Right cardiac atrium (tissue), 5 donors: ENCODE data around the gene ADAM17. TPM values are rescaled to one million over a fixed set of nuclear protein-coding genes. Genes with fewer than 3 reads are reported as not detected.
"Not testable (repeated sequence)": the region's sequence is repeated elsewhere in the genome, so short reads cannot be mapped to it uniquely, and the experiment has no call there.

Experiments used
- ATAC-seq, 2 donors: fragments of 200-7000 bp; cut with Tn5 transposase; one replicate each; pipeline versions ENCODE4 v1.8.0 to v1.9.1; 2020; ENCODE audit warnings: moderate library complexity in 2 of 2, mild to moderate bottlenecking in 1 of 2
- DNase-seq, 3 donors: peaks; one replicate each; pipeline ENCODE4 v3.0.0-alpha.2; 2020
- H3K27ac ChIP-seq: one replicate; pipeline ENCODE4 v1.5.1; 2013; ENCODE audit warnings: mild to moderate bottlenecking, low read length, control low read depth, moderate library complexity
- H3K27me3 ChIP-seq: one replicate; pipeline ENCODE4 v1.6.1; 2013; ENCODE audit not compliant: control insufficient read depth, insufficient read depth
- H3K4me1 ChIP-seq: one replicate; pipeline ENCODE4 v1.6.1; 2013; ENCODE audit warnings: low read length; ENCODE audit not compliant: control insufficient read depth, insufficient read depth
- H3K4me3 ChIP-seq: one replicate; pipeline ENCODE4 v1.5.1; 2013; ENCODE audit warnings: low read length, control low read depth
- H3K9me3 ChIP-seq: one replicate; pipeline ENCODE4 v1.6.1; 2013; ENCODE audit warnings: low read length; ENCODE audit not compliant: control insufficient read depth
- WGBS: extraction: QIAGEN DNeasy Blood & Tissue Kit; methylation state at CpG from one replicate; pipeline ENCODE4 v1.1.7; 2013; 5-methylcytosine and 5-hydroxymethylcytosine counted together
- intact Hi-C, 4 donors: fragments of 100-400 bp; cut with DNase I; formaldehyde crosslinking; loops; one replicate each; pipeline versions ENCODE4 v1.11.0 to v1.14.0; 2022 to 2023
- long read RNA-seq, 4 donors: library from polyadenylated mRNA; unstranded; transcript quantifications; one replicate each; pipeline ENCODE4 v2.0.0, GENCODE V29; 2020 to 2021
- polyA plus RNA-seq: library from polyadenylated mRNA; stranded (reverse); fragments of 200-250 nt; gene quantifications from one replicate; pipeline ENCODE4 v1.2.3, GENCODE V29; 2013
- total RNA-seq, 4 donors: library from RNA; stranded (reverse); fragmentation: NEBNext Ultra II Directional; extraction: Animal tissue kit (Norgen Biotek cat#: 25700); gene quantifications; one replicate each; pipeline ENCODE4 v1.2.1, GENCODE V29; 2021
- donor health status: healthy with polysubstance abuse.
- donor health status: DM: no; HTN: yes; CAD: no.
- donor health status: DM: no; HTN: no; CAD: no.
- donor health status: DM: no; HTN: yes; CAD: no; lungs with severe emphysema.
- donor health status: DM: yes; HTN: yes; CAD: no.

The ADAM17 gene
- total RNA-seq (10 to 100 TPM; 14.1 to 23.1 (median 15.8) TPM), polyA plus RNA-seq (7.1 TPM)
- long read RNA-seq, donor 1, full-length matches to known transcripts, result 20 of 35 reads
- long read RNA-seq, donor 1, partial matches to known transcripts, result 1 of 35 reads
- long read RNA-seq, donor 1, other reads (novel, unspliced or antisense), result 14 of 35 reads
- long read RNA-seq, donor 2, full-length matches to known transcripts, result 2 of 3 reads
- long read RNA-seq, donor 2, partial matches to known transcripts, result 0 of 3 reads
- long read RNA-seq, donor 2, other reads (novel, unspliced or antisense), result 1 of 3 reads
- long read RNA-seq, donor 3, full-length matches to known transcripts, result 45 of 70 reads
- long read RNA-seq, donor 3, partial matches to known transcripts, result 3 of 70 reads
- long read RNA-seq, donor 3, other reads (novel, unspliced or antisense), result 22 of 70 reads
- long read RNA-seq, donor 4, full-length matches to known transcripts, result 6 of 7 reads
- long read RNA-seq, donor 4, partial matches to known transcripts, result 0 of 7 reads
- long read RNA-seq, donor 4, other reads (novel, unspliced or antisense), result 1 of 7 reads

DNA sequence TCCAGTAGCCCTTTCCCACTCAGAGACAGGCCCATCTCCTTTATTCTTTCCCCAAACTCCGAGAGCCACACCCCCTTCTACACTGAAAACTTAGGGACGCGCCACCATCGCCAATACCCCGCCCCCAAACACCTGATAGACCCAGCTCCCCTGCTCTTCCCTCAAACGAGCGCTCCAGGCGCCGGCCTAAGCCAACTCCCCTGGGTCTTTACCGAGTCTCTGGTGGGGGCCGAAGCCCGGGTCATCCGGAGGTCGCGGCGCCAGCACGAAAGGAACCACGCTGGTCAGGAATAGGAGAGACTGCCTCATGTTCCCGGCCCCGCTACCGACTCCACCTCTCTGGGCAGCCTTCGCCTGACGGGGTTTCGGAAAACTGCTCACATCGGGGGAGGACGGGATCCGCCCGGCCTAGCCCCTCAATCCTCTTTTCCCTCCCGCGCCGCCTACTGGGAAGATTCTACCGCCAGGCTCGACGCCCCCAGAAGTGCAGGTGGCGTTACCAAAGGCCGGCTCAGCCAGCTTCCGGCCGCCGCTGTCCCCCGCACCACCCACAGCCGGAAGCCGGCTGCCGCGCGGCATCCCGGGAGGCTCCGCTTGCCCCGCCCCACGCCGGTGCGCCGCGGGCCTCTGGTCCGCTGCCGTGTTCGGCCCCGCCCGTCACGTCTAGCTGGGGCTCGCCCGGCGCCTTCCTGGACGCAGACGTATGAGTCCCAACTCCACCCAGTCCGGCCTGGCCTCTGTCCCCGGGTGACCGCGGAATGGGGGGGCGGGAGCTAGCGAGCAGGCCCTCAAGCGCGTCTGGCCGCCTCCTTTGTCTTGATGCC lies at the start of gene ADAM17:
Gene ADAM17, minus strand, starts transcription at position 534 of the 824 bp plus-strand sequence. Its CDS starts 225 bp downstream, at position 309.
- H3K27me3 ChIP-seq, result no peaks in the 10 kb centered on the region
- H3K4me1 ChIP-seq, result peaks cover 6% of the 10 kb centered on the region
- WGBS, result under 1% methylated on average over 73 of the region's 73 CpGs
- peak; percentile 98 to 99 (median 99) for DNase-seq
- ATAC-seq, result peak; percentile 98
- H3K27ac ChIP-seq, result peak within 1 kb of the TSS; percentile 99
- H3K9me3 ChIP-seq, result no peaks in the 10 kb centered on the region
- peak within 1 kb of the TSS; percentile 96 for H3K4me3 ChIP-seq
- intact Hi-C loops, result no loop called here

DNA sequence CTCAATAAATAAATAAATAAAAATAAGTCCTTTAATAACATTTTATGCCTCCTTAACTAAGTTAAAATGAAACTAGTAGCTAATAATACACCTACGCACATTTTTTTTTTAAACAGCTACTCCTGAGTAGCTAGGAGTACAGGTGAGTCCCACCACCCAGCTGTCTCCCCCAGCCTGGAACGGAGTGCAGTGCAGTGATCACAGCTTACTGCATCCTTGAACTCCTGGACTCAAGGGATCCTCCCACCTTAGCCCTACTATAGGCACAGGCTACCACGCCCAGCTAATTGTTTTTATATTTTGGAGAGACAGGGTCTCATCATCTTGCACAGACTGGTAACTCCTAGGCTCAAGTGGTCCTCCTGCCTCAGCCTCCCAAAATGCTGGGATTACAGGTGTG lies 46.8 kb upstream of the ADAM17 start:
- Histone ChIP-seq H3K9me3 (no peaks in the 10 kb centered on the region), H3K27me3 (no peaks in the 10 kb centered on the region), H3K4me1 (no peaks in the 10 kb centered on the region), H3K4me3 (no peak overlapping the region), H3K27ac (no peak overlapping the region)
- intact Hi-C loops, result no loop called here
- ATAC-seq, result no peak
- 98% methylated on average over 3 of the region's 3 CpGs for WGBS
- no peak for DNase-seq

DNA sequence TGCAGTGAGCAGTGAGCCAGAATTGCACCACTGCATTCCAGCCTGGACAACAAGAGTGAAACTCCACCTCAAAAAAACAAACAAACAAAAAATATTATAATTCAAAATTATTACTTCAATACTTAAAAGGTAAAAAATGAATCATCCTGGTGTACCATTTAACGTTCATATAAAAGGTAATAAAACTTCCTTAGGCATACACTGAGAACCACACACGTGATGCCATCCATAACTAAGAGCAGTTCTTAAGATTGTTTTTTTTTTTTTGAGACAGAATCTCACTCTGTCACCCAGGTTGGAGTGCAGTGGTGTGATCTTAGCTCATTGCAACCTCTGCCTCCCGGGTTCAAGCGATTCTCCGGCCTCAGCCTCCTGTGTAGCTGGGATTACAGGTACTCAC lies 45.8 kb upstream of the ADAM17 start:
- Histone ChIP-seq H3K27me3 (no peaks in the 10 kb centered on the region), H3K27ac (no peak overlapping the region), H3K4me3 (no peak overlapping the region), H3K4me1 (no peaks in the 10 kb centered on the region), H3K9me3 (no peaks in the 10 kb centered on the region)
- WGBS, result 96% methylated on average over 5 of the region's 5 CpGs
- intact Hi-C loops, result no loop called here
- no peak for DNase-seq
- ATAC-seq, result no peak

DNA sequence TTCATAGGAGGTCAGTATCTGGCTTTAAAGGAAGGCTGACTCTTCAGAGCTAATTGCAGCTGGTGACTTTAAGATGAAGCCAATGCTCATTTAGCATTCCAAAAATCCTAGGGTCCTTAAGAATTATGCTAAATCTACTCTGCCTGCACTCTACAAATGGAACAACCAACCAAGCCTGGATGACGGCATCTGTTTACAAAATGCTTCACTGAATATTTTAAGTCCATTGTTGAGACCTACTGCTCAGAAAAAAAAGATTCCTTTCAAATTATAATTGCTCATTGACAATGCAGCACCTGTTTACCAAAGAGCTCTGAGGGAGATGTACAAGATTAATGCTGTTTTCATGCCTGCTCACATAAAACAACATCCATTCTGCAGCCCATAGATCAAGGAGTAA lies 43.8 kb upstream of the ADAM17 start:
- H3K27ac ChIP-seq, result no peak overlapping the region
- H3K9me3 ChIP-seq, result no peaks in the 10 kb centered on the region
- H3K27me3 ChIP-seq, result no peaks in the 10 kb centered on the region
- intact Hi-C loops, result no loop called here
- WGBS, result 100% methylated on average over 1 of the region's 1 CpG
- no peak overlapping the region for H3K4me3 ChIP-seq
- ATAC-seq (no peak), DNase-seq (no peak)
- no peaks in the 10 kb centered on the region for H3K4me1 ChIP-seq

DNA sequence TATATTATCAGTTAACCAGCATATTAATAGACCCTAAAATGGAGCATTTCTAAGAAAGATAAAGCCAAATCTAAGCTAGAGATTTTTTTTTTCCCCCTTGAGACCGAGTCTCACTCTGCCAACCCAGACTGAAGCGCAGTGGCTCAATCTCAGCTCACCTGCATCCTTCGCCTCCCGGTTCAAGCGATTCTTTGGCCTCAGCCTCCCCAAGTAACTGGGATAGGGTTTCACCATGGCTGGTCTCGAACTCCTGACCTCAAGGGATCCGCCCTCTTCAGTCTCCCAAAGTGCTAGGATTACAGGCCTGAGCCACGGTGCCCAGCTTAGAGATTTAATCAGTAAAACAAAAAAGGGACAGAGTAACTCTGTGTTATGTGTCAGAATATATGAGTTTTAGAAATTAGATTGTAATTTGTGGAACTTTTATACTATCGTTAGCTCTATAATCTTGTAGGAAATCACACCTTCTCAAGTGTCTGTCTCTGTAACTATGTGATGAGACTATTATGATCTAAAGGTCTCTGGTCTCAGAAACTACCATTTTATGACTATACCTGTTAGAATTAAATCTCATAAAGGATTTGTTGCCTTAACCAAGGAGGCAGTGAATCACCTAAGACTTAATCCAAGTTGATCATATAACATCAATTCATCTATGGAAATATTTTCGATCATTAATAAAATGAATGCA lies 41.1 kb upstream of the ADAM17 start:
- ATAC-seq, result no peak

DNA sequence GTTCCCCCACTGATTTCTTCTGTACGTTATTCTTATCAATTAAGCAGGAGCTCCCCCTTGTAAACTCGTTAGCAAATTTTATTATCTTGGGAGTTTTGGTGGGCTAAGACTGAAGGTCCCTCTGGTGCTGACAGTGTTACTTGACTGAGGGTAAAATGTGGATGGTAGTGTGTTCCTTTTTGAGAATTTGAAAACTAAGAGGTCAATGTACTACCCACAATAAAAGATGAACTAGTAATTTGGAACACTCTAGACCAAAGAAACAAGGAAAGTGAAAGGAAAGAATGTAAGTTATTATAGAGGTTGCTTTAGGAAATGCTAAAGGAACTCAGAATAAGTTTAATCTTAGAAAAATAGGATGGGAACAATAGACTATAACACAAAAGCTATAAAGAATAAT lies 40.1 kb upstream of the ADAM17 start:
- H3K4me3 ChIP-seq, result no peak overlapping the region
- H3K4me1 ChIP-seq, result peaks cover 2% of the 10 kb centered on the region
- no peaks in the 10 kb centered on the region for H3K9me3 ChIP-seq
- DNase-seq (no peak), ATAC-seq (no peak)
- intact Hi-C loops, result no loop called here
- no peaks in the 10 kb centered on the region for H3K27me3 ChIP-seq
- WGBS, result 27% methylated on average over 2 of the region's 2 CpGs
- H3K27ac ChIP-seq, result no peak overlapping the region

More for the DNA sequence above, 41.1 kb upstream of the ADAM17 start:
- DNase-seq, result no peak
- Histone ChIP-seq H3K27ac (no peak overlapping the region), H3K4me3 (no peak overlapping the region), H3K9me3 (no peaks in the 10 kb centered on the region), H3K27me3 (no peaks in the 10 kb centered on the region), H3K4me1 (peaks cover 2% of the 10 kb centered on the region)
- 87% methylated on average over 10 of the region's 10 CpGs for WGBS
- intact Hi-C loops, result no loop called here

DNA sequence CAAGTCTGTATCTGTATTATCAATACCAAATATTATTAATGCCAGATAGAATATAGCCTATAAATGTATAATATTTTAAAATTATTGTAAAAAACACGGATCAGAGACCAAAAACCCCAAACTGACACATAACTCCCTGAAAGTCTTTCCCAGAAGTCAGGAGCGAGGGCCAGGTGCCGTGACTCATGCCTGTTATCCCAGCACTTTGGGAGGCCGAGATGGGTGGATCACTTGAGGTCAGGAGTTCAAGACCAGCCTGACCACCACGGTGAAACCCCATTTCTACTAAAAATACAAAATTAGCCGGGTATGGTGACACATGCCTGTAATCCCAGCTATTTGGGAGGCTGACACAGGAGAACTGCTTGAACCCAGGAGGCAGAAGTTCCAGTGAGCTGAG lies 39.6 kb upstream of the ADAM17 start:
- H3K4me3 ChIP-seq, ATAC-seq, H3K4me1 ChIP-seq, intact Hi-C loops, H3K27ac ChIP-seq, DNase-seq, H3K9me3 ChIP-seq, H3K27me3 ChIP-seq: not testable (repeated sequence)
- 75% methylated on average over 6 of the region's 6 CpGs for WGBS

DNA sequence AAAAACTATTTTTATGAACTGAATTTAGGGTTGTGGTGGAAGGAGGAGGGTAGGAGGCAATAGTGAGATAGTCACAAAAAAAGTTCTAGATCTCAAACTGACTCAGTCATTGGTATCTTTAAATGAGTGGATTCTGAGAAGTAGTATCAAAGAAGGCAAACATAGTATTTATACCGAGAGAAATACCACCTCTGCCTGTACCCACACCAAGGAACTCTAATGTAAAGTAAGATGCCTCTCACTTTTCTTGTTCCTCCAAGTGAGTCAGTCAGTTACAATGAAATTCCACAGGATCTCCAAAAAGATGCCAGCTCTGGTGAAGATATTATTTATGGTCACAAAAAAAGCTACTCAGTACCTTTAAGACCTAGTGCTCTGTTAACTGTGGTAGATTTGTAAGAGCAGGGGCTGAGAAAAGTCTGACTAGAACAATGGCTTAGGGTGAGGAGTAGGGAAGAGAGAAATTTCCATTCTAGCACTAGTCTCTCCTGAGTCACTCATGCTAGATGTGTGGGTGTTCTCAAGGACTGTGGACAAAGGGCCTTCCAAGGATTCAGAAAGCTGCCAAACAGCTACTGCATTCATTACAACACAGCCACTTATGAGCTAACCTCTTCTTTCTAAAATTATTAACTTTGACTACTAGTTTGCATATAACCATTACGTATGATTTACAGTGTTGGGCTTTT lies 38.9 kb upstream of the ADAM17 start:
- peaks cover 2% of the 10 kb centered on the region for H3K4me1 ChIP-seq
- no peak overlapping the region for H3K4me3 ChIP-seq
- intact Hi-C loops, result no loop called here
- H3K27me3 ChIP-seq, result no peaks in the 10 kb centered on the region
- H3K27ac ChIP-seq, result no peak overlapping the region
- ATAC-seq (peak; percentile 93 to 94), DNase-seq (no peak)
- 65% methylated on average over 2 of the region's 2 CpGs for WGBS
- no peaks in the 10 kb centered on the region for H3K9me3 ChIP-seq

DNA sequence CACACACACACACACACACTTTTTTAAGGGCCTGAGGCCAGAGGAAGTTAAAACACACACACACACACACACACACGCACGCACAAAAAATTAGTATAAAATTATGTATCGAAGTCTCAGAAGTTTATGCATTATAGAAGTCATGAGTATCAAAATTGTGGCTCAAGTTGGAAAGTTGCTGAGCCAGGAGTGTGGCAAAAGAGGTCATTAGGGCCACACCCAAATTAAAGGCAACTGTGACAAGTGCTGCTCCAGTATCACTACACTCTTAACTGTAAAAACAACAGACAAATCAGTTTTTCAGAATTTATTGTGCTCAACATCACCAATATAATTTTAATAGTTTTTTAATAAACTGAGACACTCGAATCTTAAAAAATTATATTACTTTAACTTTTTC lies 38.3 kb upstream of the ADAM17 start:
- no peak overlapping the region for H3K27ac ChIP-seq
- H3K4me3 ChIP-seq, result no peak overlapping the region
- DNase-seq, result no peak
- H3K9me3 ChIP-seq, result no peaks in the 10 kb centered on the region
- 83% methylated on average over 4 of the region's 4 CpGs for WGBS
- peaks cover 2% of the 10 kb centered on the region for H3K4me1 ChIP-seq
- intact Hi-C loops, result no loop called here
- no peaks in the 10 kb centered on the region for H3K27me3 ChIP-seq
- peak; percentile 47 to 54 for ATAC-seq

DNA sequence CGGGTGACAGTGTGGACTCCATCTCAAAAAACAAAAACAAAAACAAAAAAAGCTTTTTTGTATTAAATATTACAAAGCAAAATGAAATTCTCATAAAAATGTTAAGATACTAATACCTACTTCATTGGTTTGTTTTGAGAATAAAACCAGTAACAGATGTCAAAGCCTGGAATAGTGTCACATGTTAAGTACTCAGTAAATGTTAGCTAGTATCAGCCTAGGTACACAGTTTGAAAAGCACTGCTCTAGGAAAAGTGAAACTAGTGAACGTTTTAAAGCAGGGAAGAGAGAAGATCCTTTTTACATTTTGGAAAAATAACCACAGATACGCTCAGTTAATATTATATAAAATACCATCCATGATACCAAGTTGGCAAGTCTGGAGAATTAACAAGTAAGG lies 37.1 kb upstream of the ADAM17 start:
- no peaks in the 10 kb centered on the region for H3K9me3 ChIP-seq
- no peak for ATAC-seq
- no peak for DNase-seq
- H3K27ac ChIP-seq, result no peak overlapping the region
- 75% methylated on average over 3 of the region's 3 CpGs for WGBS
- intact Hi-C loops, result no loop called here
- no peak overlapping the region for H3K4me3 ChIP-seq
- peaks cover 2% of the 10 kb centered on the region for H3K4me1 ChIP-seq
- H3K27me3 ChIP-seq, result no peaks in the 10 kb centered on the region
